Natural killer cell (primary cell): Measurements from ENCODE around the gene PARL. TPM values are rescaled to one million over a fixed set of nuclear protein-coding genes. Genes with fewer than 3 reads are reported as not detected.

Experiments
- ATAC-seq, 3 donors: fragments of 150-1000 bp in 2 of 3; fragments of 200-7000 bp in 1 of 3; cut with Tn5 transposase; 1 replicate in 1 of 3; 2 replicates in 2 of 3; pipeline ENCODE4 v1.10.0; 2021; ENCODE audit warnings: mild to moderate bottlenecking in 2 of 3, moderate library complexity in 2 of 3
- DNase-seq, 2 donors: peaks; one replicate each; pipeline versions ENCODE4 v3.0.0 to v3.0.0-alpha.2; 2013 to 2021; ENCODE audit warnings: mixed read lengths in 1 of 2
- H3K27ac ChIP-seq: one replicate; pipeline ENCODE4 v1.5.1; 2013; ENCODE audit warnings: mild to moderate bottlenecking, low read length
- H3K27me3 ChIP-seq: one replicate; pipeline ENCODE4 v1.6.1; 2013; ENCODE audit warnings: low read length; ENCODE audit not compliant: control insufficient read depth, insufficient read depth
- H3K36me3 ChIP-seq: one replicate; pipeline ENCODE4 v1.6.1; 2013; ENCODE audit warnings: low read length; ENCODE audit not compliant: control insufficient read depth, insufficient read depth
- H3K4me1 ChIP-seq: one replicate; pipeline ENCODE4 v1.6.1; 2013; ENCODE audit warnings: low read length; ENCODE audit not compliant: control insufficient read depth, insufficient read depth
- H3K4me3 ChIP-seq: one replicate; pipeline ENCODE4 v1.5.1; 2013; ENCODE audit warnings: low read length
- H3K9me3 ChIP-seq: one replicate; pipeline ENCODE4 v1.6.1; 2013; ENCODE audit warnings: low read length; ENCODE audit not compliant: control insufficient read depth, insufficient read depth
- H3K27ac Mint-ChIP-seq, 2 donors: one replicate each; pipeline ENCODE4 v1.8.0; 2022; ENCODE audit warnings: mild to moderate bottlenecking in 2 of 2, mixed read lengths in 2 of 2, moderate library complexity in 1 of 2
- H3K27me3 Mint-ChIP-seq, 2 donors: one replicate each; pipeline ENCODE4 v1.8.0; 2022; ENCODE audit warnings: low read depth in 2 of 2, mixed read lengths in 2 of 2
- H3K36me3 Mint-ChIP-seq: one replicate; pipeline ENCODE4 v1.8.0; 2022; ENCODE audit warnings: mixed read lengths
- H3K4me1 Mint-ChIP-seq, 2 donors: one replicate each; pipeline ENCODE4 v1.8.0; 2022; ENCODE audit warnings: mixed read lengths in 2 of 2
- H3K4me3 Mint-ChIP-seq: one replicate; pipeline ENCODE4 v1.8.0; 2022; ENCODE audit warnings: mild to moderate bottlenecking, moderate library complexity, mixed read lengths
- H3K9me3 Mint-ChIP-seq, 2 donors: one replicate each; pipeline ENCODE4 v1.8.0; 2022; ENCODE audit warnings: mixed read lengths in 2 of 2
- WGBS: methylation state at CpG from one replicate; pipeline ENCODE4 v1.1.7; 2013; ENCODE audit warnings: missing lambda C conversion rate; ENCODE audit not compliant: insufficient coverage; 5-methylcytosine and 5-hydroxymethylcytosine counted together
- intact Hi-C: fragments of 100-400 bp; cut with micrococcal nuclease; formaldehyde crosslinking; loops from one replicate; pipeline ENCODE4 v1.14.2; 2022
- total RNA-seq, 4 donors: library from RNA; stranded (reverse); fragments of 120-200 nt in 1 of 4; gene quantifications; one replicate each; pipeline versions ENCODE4 v1.2.3 to v1.2.4, GENCODE V29; 2013 to 2022
- TF ChIP-seq, protein P1 (sequence below): fragments of 200-600 bp; IDR thresholded peaks from one replicate; pipeline ENCODE4 v1.8.0; 2022; ENCODE audit warnings: antibody characterized with exemption

The PARL gene
- total RNA-seq, 3 donors from 2014 or later (not counting 1 experiment from before 2014, with no cell fraction given): 35.1 to 47.1 (median 37.7) TPM

DNA sequence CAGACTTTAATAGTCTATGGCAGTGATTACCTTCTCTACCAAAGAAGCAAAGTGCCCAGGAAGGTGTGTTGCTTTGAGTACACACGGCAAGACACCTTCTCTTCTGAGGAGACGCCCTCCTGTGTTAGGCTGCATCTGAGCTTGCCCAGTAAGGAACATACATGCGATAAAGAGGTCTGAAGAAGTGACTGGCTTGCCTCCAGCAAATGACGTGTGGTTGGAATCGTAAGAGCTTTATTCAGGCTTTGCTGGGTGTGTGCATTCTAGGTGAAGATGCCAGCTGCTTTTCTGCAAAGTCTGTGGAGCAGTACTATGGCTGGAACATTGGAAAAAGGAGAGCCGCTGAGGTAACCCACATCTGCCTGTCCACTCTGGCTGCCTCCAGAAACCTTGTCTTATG is 81.7 kb downstream of the PARL start:
- H3K27ac ChIP-seq: no peak overlapping the region
- Mint-ChIP-seq H3K4me1 (no peaks in the 10 kb centered on the region), H3K9me3 (no peaks in the 10 kb centered on the region), H3K36me3 (peaks cover 42% of the 10 kb centered on the region), H3K27me3 (no peaks in the 10 kb centered on the region), H3K4me3 (no peak overlapping the region), H3K27ac (no peak overlapping the region)
- TF ChIP-seq, protein P1, sequence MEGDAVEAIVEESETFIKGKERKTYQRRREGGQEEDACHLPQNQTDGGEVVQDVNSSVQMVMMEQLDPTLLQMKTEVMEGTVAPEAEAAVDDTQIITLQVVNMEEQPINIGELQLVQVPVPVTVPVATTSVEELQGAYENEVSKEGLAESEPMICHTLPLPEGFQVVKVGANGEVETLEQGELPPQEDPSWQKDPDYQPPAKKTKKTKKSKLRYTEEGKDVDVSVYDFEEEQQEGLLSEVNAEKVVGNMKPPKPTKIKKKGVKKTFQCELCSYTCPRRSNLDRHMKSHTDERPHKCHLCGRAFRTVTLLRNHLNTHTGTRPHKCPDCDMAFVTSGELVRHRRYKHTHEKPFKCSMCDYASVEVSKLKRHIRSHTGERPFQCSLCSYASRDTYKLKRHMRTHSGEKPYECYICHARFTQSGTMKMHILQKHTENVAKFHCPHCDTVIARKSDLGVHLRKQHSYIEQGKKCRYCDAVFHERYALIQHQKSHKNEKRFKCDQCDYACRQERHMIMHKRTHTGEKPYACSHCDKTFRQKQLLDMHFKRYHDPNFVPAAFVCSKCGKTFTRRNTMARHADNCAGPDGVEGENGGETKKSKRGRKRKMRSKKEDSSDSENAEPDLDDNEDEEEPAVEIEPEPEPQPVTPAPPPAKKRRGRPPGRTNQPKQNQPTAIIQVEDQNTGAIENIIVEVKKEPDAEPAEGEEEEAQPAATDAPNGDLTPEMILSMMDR: no peak
- H3K4me3 ChIP-seq: no peak overlapping the region
- H3K27me3 ChIP-seq: no peaks in the 10 kb centered on the region
- intact Hi-C loops: no loop called here
- ATAC-seq: no peak
- no peaks in the 10 kb centered on the region for H3K4me1 ChIP-seq
- 97% methylated on average over 6 of the region's 6 CpGs for WGBS
- no peaks in the 10 kb centered on the region for H3K9me3 ChIP-seq
- peaks cover 79% of the 10 kb centered on the region for H3K36me3 ChIP-seq
- DNase-seq: no peak

DNA sequence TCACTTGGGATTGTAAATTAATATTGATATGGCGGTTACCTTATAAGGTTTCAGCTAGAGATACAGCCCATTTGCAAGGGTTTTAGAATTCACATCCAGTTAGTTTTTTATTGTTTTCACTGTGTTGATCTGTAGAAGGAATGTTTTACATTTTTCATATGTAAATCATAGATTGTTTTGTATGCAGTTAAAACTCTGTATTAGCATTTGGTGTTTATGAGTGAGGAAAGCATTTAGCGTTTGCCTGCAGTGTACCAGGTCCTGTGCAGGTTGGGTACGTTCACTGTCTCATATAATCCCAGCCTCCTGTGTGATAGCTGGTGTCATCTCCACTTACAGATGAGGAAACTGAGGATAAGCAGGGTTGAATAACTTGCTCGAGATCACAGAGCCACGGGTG is 83.1 kb downstream of the PARL start:
- Histone ChIP-seq H3K36me3 (peaks cover 69% of the 10 kb centered on the region), H3K27ac (no peak overlapping the region), H3K4me3 (no peak overlapping the region), H3K27me3 (no peaks in the 10 kb centered on the region), H3K9me3 (no peaks in the 10 kb centered on the region), H3K4me1 (no peaks in the 10 kb centered on the region)
- Mint-ChIP-seq H3K9me3 (no peaks in the 10 kb centered on the region), H3K27me3 (no peaks in the 10 kb centered on the region), H3K36me3 (peaks cover 34% of the 10 kb centered on the region), H3K4me3 (no peak overlapping the region), H3K27ac (no peak overlapping the region), H3K4me1 (no peaks in the 10 kb centered on the region)
- TF ChIP-seq, protein P1: no peak
- DNase-seq (no peak), ATAC-seq (no peak)
- intact Hi-C loops: no loop called here
- WGBS: 95% methylated on average over 5 of the region's 5 CpGs

DNA sequence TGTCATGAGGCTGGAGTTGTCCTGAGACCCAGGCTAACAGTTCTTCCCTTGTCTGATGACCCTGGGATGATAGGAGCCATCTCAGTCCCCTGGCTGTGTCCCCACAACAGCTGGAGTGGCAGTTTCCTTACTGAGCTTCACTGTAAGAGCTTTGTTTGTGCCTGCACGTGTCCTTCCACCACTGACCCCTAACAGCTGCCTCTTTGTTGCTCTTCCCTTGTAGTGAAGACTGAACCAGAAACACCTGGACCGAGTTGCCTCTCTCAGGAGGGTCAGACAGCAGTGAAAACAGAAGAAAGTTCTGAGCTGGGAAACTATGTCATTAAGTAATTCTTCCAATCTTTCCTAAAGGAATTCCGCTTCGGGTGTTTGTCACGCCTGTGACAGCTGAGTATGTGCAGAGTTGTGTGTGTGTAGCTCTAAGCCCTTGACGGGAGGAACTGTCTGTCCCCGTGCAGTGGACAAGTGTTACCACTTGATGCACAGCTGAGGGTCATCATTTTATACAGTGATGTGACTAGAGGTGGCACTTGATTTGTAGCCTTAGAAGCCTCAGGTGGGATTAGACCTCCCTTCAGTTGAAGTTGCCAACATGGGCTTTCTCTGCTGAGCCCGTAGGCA is 84.3 kb downstream of the PARL start:
- intact Hi-C loops: no loop called here
- no peak overlapping the region for H3K4me3 Mint-ChIP-seq
- H3K4me1 ChIP-seq: no peaks in the 10 kb centered on the region
- H3K4me3 ChIP-seq: no peak overlapping the region
- no peaks in the 10 kb centered on the region for H3K4me1 Mint-ChIP-seq
- TF ChIP-seq, protein P1: no peak
- H3K27me3 Mint-ChIP-seq: no peaks in the 10 kb centered on the region
- no peaks in the 10 kb centered on the region for H3K27me3 ChIP-seq
- DNase-seq: no peak
- no peak overlapping the region for H3K27ac Mint-ChIP-seq
- H3K36me3 ChIP-seq: peaks cover 61% of the 10 kb centered on the region
- no peaks in the 10 kb centered on the region for H3K9me3 Mint-ChIP-seq
- no peaks in the 10 kb centered on the region for H3K9me3 ChIP-seq
- WGBS: 98% methylated on average over 8 of the region's 8 CpGs
- H3K36me3 Mint-ChIP-seq: peaks cover 34% of the 10 kb centered on the region
- no peak for ATAC-seq
- no peak overlapping the region for H3K27ac ChIP-seq

DNA sequence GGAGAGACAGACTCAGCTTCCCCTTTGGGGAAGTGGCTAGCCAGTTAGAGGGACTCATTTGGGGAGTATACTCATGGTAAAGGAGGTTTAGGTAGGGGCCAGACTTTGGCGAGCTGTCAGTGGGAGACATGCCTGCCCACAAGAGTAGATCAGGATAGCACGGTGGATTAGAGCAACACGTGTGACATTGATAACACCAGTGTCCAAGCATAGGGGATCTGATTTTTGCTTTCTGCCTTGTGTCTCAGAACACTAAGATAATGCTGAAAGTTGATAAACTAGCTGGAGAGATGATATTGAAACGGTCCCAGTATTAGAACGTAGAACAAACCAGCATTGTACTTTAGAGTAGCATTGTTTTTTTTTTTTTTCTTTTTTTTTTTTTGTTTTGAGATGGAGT is 85.2 kb downstream of the PARL start:
- Mint-ChIP-seq H3K27me3 (no peaks in the 10 kb centered on the region), H3K4me1 (no peaks in the 10 kb centered on the region), H3K9me3 (no peaks in the 10 kb centered on the region), H3K4me3 (no peak overlapping the region), H3K27ac (no peak overlapping the region), H3K36me3 (peaks cover 32% of the 10 kb centered on the region)
- H3K27me3 ChIP-seq: no peaks in the 10 kb centered on the region
- H3K4me1 ChIP-seq: no peaks in the 10 kb centered on the region
- H3K36me3 ChIP-seq: peaks cover 58% of the 10 kb centered on the region
- TF ChIP-seq, protein P1: no peak
- H3K27ac ChIP-seq: no peak overlapping the region
- no peak for ATAC-seq
- H3K4me3 ChIP-seq: no peak overlapping the region
- no peak for DNase-seq
- WGBS: 98% methylated on average over 5 of the region's 5 CpGs
- intact Hi-C loops: no loop called here
- no peaks in the 10 kb centered on the region for H3K9me3 ChIP-seq
